Lung (tissue), 12 donors: ENCODE results near the gene PRICKLE2. TPM values are rescaled to one million over a fixed set of nuclear protein-coding genes. Genes with fewer than 3 reads are reported as not detected.

ENCODE experiments used
- ATAC-seq: fragments of 200-7000 bp; cut with Tn5 transposase; one replicate; pipeline ENCODE4 v1.9.1; 2020; ENCODE audit warnings: moderate number of reproducible peaks; ENCODE audit not compliant: insufficient read depth, low FRiP score
- DNase-seq, 3 donors: peaks; one replicate each; pipeline ENCODE4 v3.0.0-alpha.2; 2013 to 2017
- H3K27ac ChIP-seq, 2 donors: one replicate each; pipeline ENCODE4 v1.5.1; 2013; ENCODE audit warnings: mild to moderate bottlenecking in 2 of 2, moderate library complexity in 2 of 2, control low read depth in 1 of 2, inconsistent platforms in 1 of 2, low read depth in 1 of 2, low read length in 1 of 2
- H3K27me3 ChIP-seq, 3 donors: one replicate each; pipeline ENCODE4 v1.5.1; 2013; ENCODE audit warnings: low read length in 2 of 3; ENCODE audit not compliant: control insufficient read depth in 3 of 3, insufficient read depth in 3 of 3
- H3K36me3 ChIP-seq, 4 donors: one replicate each; pipeline ENCODE4 v1.5.1; 2013; ENCODE audit warnings: low read length in 4 of 4, mild to moderate bottlenecking in 1 of 4, moderate library complexity in 1 of 4; ENCODE audit not compliant: control insufficient read depth in 4 of 4, insufficient read depth in 4 of 4
- H3K4me1 ChIP-seq, 5 donors: one replicate each; pipeline ENCODE4 v1.5.1; 2013; ENCODE audit warnings: low read length in 5 of 5, mild to moderate bottlenecking in 2 of 5, moderate library complexity in 1 of 5; ENCODE audit not compliant: control insufficient read depth in 5 of 5, insufficient read depth in 5 of 5
- H3K4me3 ChIP-seq: one replicate; pipeline ENCODE4 v1.5.1; 2013; ENCODE audit warnings: mild to moderate bottlenecking, control low read depth, moderate library complexity
- H3K9ac ChIP-seq, 2 donors: one replicate each; pipeline ENCODE4 v1.5.1; 2013; ENCODE audit warnings: low read length in 2 of 2, control low read depth in 1 of 2; ENCODE audit not compliant: insufficient read depth in 1 of 2
- H3K9me3 ChIP-seq, 4 donors: one replicate each; pipeline ENCODE4 v1.5.1; 2013; ENCODE audit warnings: low read length in 3 of 4, mild to moderate bottlenecking in 1 of 4, moderate library complexity in 1 of 4; ENCODE audit not compliant: control insufficient read depth in 4 of 4, insufficient read depth in 3 of 4
- WGBS, 2 donors: extraction: QIAGEN DNeasy Blood & Tissue Kit; methylation state at CpG; one replicate each; pipeline ENCODE4 v1.1.7; 2013; 5-methylcytosine and 5-hydroxymethylcytosine counted together
- polyA plus RNA-seq, 2 donors: library from polyadenylated mRNA; stranded (reverse); fragments of 200-250 nt; gene quantifications; one replicate each; pipeline ENCODE4 v1.2.1, GENCODE V29; 2013
- total RNA-seq, 2 donors: library from RNA; depleted of rRNA in 1 of 2; stranded (reverse); fragments of >200 nt in 1 of 2; gene quantifications; one replicate each; pipeline ENCODE4 v1.2.1, GENCODE V29; 2014 to 2021
- TF ChIP-seq, protein P1 (sequence below): IDR thresholded peaks from 2 replicates; pipeline ENCODE4 v1.5.1; 2012; ENCODE audit warnings: mild to moderate bottlenecking; ENCODE audit errors: control extremely low read depth, extremely low read depth
- donor health status: control.
- donor health status: control.
- donor health status: Bipolar disorder and iron deficiency.
- donor health status: healthy.
- donor health status: DM: yes; HTN: yes; CAD: no.

PRICKLE2 gene
- total and polyA plus RNA-seq, 4 donors: 4.0 to 88.0 (median 19.9) TPM

- Histone ChIP-seq H3K9ac (peak overlapping the region in 1 of 2 donors; percentile 80), H3K27me3 (no peaks in the 10 kb centered on the region), H3K36me3 (peaks cover 3 to 68% (median 34%) of the 10 kb centered on the region in 4 donors), H3K4me3 (no peak overlapping the region), H3K27ac (peak overlapping the region; percentile 7 to 78), H3K4me1 (peaks cover 8 to 34% (median 25%) of the 10 kb centered on the region in 5 donors), H3K9me3 (peaks cover 0 to 1% (median 0%) of the 10 kb centered on the region in 4 donors)
- WGBS, 2 donors: 44 to 62% methylated on average over 13 of the region's 13 CpGs
- DNase-seq (peak; percentile 93 to 96 (median 96)), ATAC-seq (peak; percentile 76)
- TF ChIP-seq, protein P1, sequence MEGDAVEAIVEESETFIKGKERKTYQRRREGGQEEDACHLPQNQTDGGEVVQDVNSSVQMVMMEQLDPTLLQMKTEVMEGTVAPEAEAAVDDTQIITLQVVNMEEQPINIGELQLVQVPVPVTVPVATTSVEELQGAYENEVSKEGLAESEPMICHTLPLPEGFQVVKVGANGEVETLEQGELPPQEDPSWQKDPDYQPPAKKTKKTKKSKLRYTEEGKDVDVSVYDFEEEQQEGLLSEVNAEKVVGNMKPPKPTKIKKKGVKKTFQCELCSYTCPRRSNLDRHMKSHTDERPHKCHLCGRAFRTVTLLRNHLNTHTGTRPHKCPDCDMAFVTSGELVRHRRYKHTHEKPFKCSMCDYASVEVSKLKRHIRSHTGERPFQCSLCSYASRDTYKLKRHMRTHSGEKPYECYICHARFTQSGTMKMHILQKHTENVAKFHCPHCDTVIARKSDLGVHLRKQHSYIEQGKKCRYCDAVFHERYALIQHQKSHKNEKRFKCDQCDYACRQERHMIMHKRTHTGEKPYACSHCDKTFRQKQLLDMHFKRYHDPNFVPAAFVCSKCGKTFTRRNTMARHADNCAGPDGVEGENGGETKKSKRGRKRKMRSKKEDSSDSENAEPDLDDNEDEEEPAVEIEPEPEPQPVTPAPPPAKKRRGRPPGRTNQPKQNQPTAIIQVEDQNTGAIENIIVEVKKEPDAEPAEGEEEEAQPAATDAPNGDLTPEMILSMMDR: no peak
These were observed 74.6 kb downstream of the PRICKLE2 start for GRCh38 chr3:64150623-64151207.

DNA sequence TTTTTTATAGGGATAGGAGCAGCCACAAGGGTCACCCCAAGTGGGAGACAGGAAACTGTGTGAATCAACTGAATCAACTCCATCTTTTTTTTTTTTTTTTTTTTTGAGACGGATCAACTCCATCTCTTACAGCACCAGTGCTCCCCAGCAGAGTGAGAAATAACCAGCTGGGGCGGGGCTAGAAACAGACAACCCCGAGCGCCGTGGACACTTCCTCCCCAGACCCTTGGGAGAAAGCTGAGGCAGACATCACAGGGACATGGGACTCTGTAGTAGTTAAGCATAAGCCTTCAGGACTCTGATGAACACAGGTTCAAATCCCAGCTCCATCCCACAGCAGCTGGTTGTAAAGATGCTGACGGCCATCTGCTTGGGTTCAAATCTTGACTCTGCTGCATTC, 75.4 kb downstream of the PRICKLE2 start:
- Histone ChIP-seq H3K27ac (peak overlapping the region in 1 of 2 donors; percentile 78), H3K36me3 (peaks cover 3 to 70% (median 37%) of the 10 kb centered on the region in 4 donors), H3K9ac (peak overlapping the region in 1 of 2 donors; percentile 80), H3K9me3 (peaks cover 0 to 1% (median 0%) of the 10 kb centered on the region in 4 donors), H3K4me1 (peaks cover 8 to 34% (median 25%) of the 10 kb centered on the region in 5 donors), H3K27me3 (no peaks in the 10 kb centered on the region), H3K4me3 (no peak overlapping the region)
- DNase-seq: no peak
- ATAC-seq: no peak
- TF ChIP-seq, protein P1: no peak
- 87 to 90% methylated on average over 6 of the region's 6 CpGs for WGBS, 2 donors

DNA sequence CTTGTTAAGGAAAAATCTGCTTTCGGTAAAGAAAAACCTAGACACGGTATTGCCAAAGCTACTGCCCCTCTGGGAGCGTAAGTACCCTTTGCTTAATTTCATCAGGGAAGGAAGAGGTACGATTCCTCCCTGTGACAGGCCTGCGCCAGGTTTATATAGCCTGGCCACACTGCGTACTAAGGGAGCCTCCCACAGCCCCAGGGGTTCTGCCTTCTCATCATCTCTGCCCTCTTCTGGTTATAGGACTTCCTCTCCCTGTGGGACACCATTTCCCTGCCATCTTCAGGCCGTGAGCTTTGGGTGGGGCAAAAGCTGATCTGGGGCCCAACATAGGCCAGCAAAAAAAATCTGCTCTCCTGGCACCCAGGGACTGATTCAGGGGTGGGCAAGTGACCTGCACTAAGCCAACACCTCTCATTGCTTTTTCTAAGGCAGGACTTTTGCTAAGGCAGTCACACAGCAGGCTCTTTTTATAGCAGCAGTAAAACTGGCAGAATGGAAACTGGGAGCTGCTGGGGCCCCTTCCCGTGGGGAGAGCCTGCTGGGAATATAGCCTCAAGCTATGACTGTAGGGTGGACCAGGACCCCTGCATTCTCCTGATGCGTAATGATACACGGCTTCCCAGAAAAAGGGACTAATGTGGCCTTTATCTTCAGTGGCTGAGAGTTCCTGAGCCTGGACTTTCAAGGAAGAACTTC, 76.2 kb downstream of the PRICKLE2 start:
- no peak for DNase-seq

More for the DNA sequence above, 76.2 kb downstream of the PRICKLE2 start:
- no peaks in the 10 kb centered on the region for H3K27me3 ChIP-seq
- TF ChIP-seq, protein P1: no peak
- peaks cover 3 to 76% (median 40%) of the 10 kb centered on the region in 4 donors for H3K36me3 ChIP-seq
- peaks cover 0 to 1% (median 0%) of the 10 kb centered on the region in 4 donors for H3K9me3 ChIP-seq
- no peak for ATAC-seq
- no peak overlapping the region for H3K4me3 ChIP-seq
- H3K27ac ChIP-seq: peak overlapping the region in 1 of 2 donors; percentile 61
- WGBS, 2 donors: 92 to 94% methylated on average over 10 of the region's 10 CpGs
- peaks cover 9 to 41% (median 25%) of the 10 kb centered on the region in 5 donors for H3K4me1 ChIP-seq
- H3K9ac ChIP-seq: no peak overlapping the region
